ENCODE data around the gene CHURC1.
"Not testable (repeated sequence)": the region's sequence is repeated elsewhere in the genome, so short reads cannot be mapped to it uniquely, and the experiment has no call there.

The CHURC1 gene

GRCh38 chr14:64912261-64912660, 2.0 kb upstream of the CHURC1 start:
- no peak for DNase-seq

GRCh38 chr14:64913477-64913876, 778 bp upstream of the CHURC1 start:
- not testable (repeated sequence) for DNase-seq

- DNase-seq = no peak
These were observed 772 bp downstream of the CHURC1 start for GRCh38 chr14:64915029-64915424.

- DNase-seq = peak; percentile 35
These were observed 1.5 kb downstream of the CHURC1 start for GRCh38 chr14:64915797-64916196.

GRCh38 chr14:64918216-64918615, 4.0 kb downstream of the CHURC1 start:
- no peak for DNase-seq

GRCh38 chr14:64919215-64919614, 5.0 kb downstream of the CHURC1 start:
- DNase-seq = no peak

GRCh38 chr14:64919618-64920017, 5.4 kb downstream of the CHURC1 start:
- no peak for DNase-seq

- no peak for DNase-seq
These were observed 6.2 kb downstream of the CHURC1 start for GRCh38 chr14:64920465-64920864.

GRCh38 chr14:64923015-64923414, 8.8 kb downstream of the CHURC1 start:
- no peak for DNase-seq

GRCh38 chr14:64926398-64926995, 12.2 kb downstream of the CHURC1 start:
- DNase-seq = no peak

GRCh38 chr14:64927031-64927430, 12.8 kb downstream of the CHURC1 start:
- DNase-seq = no peak

- DNase-seq = no peak
These were observed 14.2 kb downstream of the CHURC1 start for GRCh38 chr14:64928239-64929013.

GRCh38 chr14:64929014-64929359, 14.7 kb downstream of the CHURC1 start:
- DNase-seq = no peak

GRCh38 chr14:64930085-64930843, 16.0 kb downstream of the CHURC1 start:
- no peak for DNase-seq

- no peak for DNase-seq
These were observed 16.9 kb downstream of the CHURC1 start for GRCh38 chr14:64931123-64931522.

GRCh38 chr14:64932231-64932630, 18.0 kb downstream of the CHURC1 start:
- DNase-seq = no peak

- DNase-seq = no peak
These were observed 20.2 kb downstream of the CHURC1 start for GRCh38 chr14:64934338-64934929.

GRCh38 chr14:64935508-64935907, 21.3 kb downstream of the CHURC1 start:
- DNase-seq = no peak

- DNase-seq = no peak
These were observed 23.0 kb downstream of the CHURC1 start for GRCh38 chr14:64937171-64937820.

- no peak for DNase-seq
These were observed 23.6 kb downstream of the CHURC1 start for GRCh38 chr14:64937821-64938193.

- DNase-seq = no peak
These were observed 24.9 kb downstream of the CHURC1 start for GRCh38 chr14:64938972-64939816.

GRCh38 chr14:64939817-64940190, 25.5 kb downstream of the CHURC1 start:
- DNase-seq = no peak
